ENCODE data around the gene RHOT2.
A peak's percentile ranks its signal among the peaks of the same experiment; 100 is the strongest.

RHOT2 gene

DNA sequence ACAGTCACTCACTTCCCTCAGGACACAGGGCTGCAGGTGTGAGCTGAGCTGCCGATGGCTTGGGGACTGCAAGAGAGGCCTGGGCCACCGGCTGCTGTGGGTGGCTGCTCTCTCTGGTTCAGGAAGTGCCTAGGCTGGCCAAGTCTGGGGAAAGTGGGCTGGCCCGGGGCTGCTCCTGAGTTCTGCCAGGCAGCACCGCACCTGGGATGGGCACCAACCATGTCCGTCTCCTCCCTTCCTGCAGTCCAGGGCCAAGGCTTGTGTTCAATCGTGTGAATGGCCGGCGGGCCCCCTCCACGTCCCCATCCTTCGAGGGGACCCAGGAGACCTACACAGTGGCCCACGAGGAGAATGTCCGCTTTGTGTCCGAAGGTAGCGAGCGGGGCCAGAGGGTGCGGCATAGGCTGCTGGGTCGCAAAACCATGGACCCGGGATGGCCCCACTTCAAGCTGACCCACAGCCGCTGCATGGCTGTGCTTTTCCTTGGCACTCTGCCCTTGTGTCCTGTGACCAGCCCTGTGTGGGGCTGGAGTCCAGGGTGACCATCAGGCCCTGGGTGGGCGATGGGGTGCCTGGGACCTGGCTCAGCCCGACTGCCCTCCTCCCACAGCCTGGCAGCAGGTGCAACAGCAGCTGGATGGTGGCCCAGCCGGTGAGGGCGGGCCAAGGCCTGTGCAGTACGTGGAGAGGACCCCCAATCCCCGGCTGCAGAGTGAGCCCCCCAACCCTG, 20.6 kb upstream of the RHOT2 start:
- DNase-seq (ENCODE audit: low read depth, low spot score), result no peak

DNA sequence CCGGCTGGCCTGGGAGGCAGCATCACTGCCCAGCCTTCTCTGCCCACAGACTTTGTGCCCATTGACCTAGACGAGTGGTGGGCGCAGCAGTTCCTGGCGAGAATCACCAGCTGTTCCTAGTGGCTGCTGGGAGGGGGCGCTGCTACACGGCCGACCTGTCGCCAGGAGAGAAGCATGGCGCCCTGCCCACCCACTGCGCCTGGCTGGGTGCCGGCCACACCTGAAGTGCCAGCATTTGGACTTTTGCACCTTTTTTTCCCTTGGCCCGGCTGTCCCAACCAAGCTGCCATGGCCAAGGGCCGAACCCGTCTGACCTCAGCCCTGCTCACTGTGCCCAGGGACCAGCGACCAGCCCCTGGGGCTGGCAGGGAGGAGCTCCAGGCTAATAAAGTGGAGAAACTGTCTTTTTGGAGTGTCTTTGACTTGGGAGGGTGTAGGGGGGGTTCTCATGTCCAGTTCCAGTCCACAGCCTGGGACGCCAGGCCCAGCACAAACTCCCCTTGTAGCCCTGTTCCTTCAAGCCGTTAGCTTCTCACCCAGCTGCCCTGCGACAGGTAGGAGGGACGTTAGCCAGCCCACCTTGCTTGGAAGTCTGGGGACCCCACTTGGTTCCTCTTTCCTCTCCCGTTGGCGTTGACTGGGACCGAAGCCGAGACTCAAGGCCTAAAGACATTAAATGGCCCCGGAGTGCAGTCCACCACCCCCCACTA, 19.7 kb upstream of the RHOT2 start:
- no peak for DNase-seq (ENCODE audit: low read depth, low spot score)

DNA sequence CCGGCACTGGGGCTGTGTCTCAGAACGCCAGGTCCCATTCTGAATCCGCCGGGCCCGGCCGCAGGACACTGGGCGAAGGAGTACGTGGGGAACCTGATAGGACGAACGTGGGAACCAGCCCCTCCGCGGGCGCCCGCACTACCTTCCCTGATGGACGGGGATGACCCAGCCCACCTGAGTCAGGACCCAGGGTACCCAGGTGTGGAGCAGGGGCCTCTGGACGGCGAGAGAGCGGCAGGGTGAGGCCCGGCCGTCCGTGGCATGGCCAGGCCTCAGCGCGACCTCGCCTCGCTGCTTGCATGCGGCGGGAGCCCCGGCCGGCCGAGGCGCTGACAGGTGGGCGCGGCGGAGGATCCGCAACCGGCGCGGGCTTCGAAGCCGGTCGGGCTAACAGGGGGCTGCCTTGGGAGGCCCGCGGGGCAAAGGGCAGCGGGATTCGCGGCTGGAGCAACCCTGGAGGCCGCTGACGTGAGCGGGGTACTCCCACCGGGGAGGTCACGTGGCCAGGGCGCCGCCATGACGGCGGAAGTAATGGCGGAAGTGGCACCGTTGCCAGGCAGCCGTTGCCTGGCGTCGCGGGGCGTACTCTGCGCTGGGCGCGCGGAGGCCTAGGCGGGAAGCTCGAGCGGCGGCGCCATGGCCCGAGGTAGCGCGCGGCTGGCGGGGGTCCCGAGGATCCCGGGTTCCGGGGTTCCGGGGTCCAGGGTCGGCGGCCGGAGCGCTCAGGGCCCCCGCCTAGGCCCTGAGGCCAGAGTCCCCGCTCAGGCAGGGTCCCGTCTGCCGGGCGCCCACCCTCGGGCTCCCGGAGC, 18.9 kb upstream of the RHOT2 start, which contains the start of gene WDR90:
Gene WDR90 (plus strand): TSS at position 585 of the 809 bp plus-strand sequence. CDS start 52 bp downstream, at position 637.
- peak; percentile 59 for DNase-seq (ENCODE audit: low read depth, low spot score)

DNA sequence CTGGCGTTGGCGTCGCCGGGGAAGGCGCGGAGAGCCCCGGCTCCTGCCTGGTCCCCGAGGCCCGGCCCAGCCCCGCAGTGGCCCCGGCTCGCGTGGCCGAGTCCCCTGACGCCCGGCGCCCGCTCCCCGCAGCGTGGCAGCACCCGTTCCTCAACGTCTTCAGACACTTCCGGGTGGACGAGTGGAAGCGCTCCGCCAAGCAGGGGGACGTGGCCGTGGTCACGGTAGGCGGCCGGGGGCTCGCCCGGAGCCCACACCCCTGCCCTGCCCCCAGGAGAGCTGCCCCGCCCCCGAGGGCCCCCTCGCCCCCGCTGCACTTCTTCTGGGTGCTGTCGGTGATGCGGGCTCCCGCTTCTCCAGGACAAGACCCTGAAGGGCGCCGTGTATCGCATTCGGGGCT, 18.3 kb upstream of the RHOT2 start:
- DNase-seq (ENCODE audit: low read depth, low spot score), result no peak

DNA sequence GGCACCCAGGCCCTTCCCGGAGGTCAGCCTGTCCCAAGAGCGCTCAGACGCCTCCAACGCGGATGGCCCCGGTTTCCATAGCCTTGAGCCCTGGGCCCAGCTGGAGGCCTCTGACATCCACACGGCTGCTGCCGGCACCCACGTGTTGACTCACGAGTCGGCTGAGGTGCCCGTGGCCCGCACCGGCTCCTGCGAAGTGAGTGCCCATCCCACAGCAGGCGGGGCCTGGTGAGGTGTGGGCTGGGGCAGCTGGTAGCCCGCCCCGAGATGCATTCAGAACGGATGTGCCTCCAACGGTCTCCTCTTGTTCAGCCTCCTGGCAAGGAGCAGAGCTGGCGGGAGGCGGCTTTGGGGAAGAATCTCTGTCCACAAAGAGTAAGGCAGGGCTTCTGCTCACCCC, 16.1 kb upstream of the RHOT2 start:
- no peak for DNase-seq (ENCODE audit: low read depth, low spot score)

DNA sequence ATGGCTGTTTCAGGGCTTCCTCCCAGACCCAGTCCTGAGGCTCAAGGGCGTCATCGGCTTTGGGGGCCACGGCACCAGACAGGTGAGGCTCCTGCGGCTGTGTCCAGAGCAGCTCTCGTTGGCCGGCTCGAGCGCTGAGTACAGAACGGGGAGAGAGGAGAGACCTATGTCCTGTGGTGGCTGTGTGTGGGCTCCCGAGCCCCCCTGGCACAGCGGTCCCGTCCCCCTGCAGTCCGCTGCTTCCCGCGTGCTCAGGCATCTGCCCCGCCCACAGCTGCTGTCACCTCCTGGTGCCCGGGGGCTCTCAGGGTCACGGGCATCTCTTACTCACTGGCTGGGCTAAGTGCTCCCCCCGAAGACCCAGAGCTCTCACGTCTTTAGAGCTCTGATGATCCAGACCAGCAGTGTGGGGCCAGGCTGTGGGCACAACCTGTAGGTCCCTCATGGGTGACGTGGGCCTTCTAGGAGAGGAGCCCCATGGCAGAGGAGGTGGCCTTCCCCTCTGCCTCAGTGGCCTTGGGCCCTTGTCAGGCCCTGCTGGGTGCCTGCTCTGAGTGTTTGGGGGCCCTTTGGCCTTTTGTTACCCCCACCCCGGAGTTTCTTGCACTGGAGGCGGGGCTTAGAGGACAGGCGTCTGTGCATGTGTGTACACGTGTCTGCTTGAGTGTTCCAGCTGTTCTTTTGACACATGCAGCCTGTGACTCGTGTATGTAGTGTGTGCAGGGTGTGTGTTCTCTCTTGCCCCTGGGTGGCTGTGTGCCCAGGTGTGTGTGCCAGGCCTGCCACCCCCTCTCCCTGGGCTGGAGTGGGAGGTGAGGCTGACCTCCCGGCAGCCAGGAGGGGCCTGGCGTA, 15.3 kb upstream of the RHOT2 start:
- DNase-seq (ENCODE audit: low read depth, low spot score), result no peak

DNA sequence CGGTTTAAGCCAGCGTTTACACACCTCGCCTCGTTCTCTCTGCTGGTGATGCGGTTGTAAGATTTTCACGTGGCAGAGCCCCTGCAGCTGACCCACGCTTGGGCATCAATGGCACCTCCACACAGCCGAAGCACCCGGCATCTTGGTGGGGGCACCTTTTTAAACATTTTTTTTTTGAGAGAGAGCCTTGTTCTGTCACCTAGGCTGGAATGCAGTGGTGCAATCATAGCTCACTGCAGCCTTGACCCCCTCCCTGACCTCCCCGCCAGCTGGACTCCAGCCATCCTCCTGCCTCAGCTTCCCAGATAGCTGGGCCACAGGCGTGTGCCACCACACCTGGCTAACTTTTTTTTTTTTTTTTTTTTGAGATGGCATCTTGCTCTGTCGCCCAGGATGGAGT, 13.9 kb upstream of the RHOT2 start:
- no peak for DNase-seq (ENCODE audit: low read depth, low spot score)

DNA sequence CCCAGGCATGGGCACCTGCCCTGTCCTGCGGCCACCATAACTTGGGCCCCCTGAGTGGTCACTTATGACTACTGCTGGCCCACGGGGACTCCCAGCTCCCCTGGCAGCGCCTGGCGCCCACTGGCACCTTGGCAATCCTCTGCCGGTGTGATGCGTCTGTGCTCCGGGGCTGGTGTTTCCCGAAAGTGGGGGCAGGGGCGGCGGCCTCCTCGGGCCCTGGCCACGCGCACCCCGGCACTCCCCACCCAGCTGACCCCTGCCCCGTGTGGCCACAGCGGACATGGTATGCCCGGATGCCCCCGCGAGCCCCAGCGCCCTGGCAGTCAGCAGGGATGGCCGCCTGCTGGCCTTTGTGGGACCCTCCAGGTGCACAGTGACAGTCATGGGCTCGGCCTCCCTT, 10.4 kb upstream of the RHOT2 start:
- DNase-seq (ENCODE audit: low read depth, low spot score), result no peak

DNA sequence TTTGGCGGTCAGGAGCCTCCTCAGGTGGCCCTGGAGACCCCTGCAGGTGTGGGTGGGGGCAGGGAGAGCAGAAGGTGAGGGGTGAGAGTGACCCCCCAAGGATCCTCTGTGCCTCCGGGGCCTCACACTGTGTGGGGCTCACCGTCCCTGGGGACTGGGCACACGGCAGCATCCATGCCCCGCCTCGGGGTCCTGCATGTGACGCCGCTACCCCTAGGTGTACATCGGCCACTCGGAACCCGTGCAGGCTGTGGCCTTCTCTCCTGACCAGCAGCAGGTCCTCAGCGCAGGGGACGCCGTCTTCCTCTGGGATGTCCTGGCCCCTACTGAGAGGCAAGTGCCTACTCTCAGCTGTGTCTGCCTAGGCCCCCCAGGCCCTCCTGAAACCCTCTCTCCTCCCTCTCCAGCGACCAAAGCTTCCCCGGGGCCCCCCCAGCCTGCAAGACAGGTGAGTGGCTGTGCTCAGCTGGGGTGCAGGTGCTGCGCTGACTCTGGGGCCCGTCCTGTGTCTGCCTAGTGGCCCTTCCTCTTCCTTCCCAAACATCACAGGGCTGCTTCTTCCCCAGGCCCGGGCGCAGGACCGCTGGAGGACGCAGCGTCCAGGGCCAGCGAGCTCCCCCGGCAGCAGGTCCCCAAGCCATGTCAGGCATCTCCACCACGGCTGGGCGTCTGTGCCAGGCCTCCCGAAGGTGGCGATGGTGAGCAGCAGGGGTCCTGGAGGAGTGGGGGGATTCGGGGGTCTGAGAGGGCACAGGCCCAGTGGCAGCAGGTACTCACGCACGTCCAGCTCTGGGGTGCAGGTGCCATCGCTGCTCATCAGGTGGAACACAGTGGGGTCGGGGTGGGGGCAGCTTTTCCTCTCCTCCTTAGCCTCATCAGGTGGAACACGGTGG, 9.0 kb upstream of the RHOT2 start:
- no peak for DNase-seq (ENCODE audit: low read depth, low spot score)

DNA sequence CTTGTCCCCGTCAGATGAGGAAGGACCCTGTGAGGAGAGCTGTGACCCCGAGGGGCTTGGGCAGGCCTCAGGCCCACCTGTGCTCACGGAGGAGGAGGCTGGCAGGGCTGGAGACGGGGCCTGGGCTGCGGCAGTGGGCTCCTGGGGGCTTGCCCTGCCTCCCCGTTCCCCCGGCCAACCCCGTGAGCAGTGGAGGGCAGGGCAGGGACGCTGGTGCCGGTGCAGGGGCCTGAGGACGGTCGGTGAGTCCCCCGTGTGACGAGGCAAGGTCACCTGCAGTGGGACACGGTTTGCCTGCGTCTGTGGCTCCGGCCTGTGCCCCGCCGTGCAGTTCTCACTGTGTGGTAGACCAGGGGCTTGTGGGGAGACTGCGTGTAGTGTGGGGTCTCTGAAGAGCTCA, 8.3 kb upstream of the RHOT2 start:
- no peak for DNase-seq (ENCODE audit: low read depth, low spot score)

DNA sequence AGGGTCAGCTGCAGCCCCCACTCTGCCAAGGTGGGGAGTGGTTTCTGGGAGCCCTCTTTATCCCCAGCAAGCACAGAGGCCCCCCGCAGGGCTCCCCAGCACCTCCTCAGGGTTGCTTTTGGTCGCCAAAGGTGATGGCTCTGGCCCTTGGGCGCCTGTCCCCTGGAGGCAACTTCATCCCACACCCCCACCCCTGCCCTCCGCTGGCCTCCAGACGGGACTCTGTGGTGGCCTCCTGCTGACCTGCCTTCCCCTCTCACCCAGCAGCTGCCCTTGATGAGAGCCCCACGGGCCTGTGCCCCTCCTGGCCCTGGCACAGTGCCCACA, 7.8 kb upstream of the RHOT2 start:
- no peak for DNase-seq (ENCODE audit: low read depth, low spot score)

DNA sequence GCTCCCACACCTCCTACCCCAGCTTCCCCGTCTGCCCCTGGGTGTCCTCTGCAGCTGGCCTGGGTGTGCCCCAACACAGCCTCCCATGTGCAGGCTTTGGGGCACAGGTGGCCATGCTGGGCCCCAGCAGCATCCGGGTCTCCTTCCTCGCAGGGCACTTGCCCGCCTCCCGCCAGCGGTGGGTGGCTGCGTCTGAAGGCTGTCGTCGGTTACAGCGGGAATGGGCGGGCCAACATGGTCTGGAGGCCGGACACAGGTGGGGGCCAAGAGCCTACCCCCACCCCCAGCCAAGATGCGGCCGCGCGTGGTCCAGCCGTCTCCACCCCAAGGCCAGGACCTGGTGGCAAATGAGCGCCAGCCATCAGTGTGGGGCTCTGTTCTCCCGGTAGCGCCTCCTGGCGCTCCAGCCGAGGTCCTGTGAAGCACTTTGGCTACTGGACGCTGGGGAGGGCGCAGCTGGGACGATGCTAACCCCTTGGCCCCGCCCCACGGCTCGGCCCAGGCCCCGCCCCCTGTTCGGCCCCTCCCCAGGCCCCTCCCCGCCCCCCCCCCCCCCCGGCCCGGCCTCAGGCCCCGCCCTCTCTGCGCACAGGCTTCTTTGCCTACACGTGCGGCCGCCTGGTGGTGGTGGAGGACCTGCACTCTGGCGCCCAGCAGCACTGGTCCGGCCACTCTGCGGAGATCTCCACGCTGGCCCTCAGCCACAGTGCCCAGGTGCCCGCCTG, 7.3 kb upstream of the RHOT2 start:
- DNase-seq (ENCODE audit: low read depth, low spot score), result no peak

DNA sequence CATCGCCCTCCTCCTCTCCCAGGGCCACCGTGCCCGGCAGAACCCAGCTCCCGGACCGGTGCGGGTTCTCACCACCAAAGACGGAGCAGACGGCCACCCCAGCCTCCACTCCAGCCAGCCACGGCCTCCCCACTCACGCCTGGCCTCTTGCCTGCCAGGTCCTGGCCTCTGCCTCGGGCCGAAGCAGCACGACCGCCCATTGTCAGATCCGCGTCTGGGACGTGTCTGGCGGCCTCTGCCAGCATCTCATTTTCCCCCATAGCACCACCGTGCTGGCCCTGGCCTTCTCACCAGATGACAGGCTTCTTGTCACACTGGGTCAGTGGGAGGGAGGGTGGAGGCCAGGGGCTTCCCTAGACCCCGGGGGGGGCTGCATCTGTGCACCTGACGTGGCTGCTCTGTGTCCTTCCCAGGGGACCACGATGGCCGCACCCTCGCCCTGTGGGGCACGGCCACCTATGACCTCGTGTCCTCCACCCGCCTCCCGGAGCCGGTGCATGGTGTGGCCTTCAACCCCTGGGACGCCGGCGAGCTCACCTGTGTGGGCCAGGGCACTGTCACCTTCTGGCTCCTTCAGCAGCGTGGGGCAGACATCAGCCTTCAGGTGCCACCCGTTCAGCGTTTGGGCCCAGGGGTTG, 6.6 kb upstream of the RHOT2 start:
- DNase-seq (ENCODE audit: low read depth, low spot score), result no peak

DNA sequence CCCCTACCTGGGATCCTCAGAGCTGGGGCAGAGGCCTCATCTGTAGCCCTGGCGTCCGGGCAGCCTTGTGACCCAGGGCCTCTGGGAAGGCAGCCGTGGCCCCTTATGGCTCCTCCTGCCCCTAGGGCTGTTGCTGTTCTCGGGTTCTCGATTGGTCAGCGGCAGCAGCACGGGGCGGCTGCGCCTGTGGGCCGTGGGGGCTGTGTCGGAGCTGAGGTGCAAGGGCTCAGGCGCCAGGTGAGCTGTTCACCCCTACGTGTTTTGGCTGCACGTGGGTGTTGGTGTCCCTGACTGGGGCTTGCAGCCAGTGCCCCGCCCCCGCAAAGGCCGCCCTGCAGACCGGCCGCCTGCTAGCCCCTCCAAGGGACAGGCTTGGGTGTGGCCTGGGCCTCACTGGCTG, 5.8 kb upstream of the RHOT2 start:
- DNase-seq (ENCODE audit: low read depth, low spot score), result no peak

DNA sequence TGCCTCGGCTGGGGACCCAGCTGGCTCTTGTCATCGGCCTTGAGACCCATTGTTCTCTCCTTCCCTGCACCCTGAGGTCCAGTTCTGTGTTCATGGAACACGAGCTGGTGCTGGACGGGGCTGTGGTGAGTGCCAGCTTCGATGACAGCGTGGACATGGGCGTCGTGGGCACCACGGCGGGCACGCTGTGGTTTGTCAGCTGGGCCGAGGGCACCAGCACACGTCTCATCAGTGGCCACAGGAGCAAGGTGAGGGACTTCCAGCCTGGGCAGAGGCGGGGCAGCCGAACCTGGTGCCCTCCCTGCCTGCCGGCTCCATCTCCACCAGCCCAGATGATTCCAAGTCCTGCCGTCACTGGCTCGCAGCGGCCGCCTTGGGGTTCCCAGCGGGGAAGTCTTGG, 5.3 kb upstream of the RHOT2 start:
- no peak for DNase-seq (ENCODE audit: low read depth, low spot score)

DNA sequence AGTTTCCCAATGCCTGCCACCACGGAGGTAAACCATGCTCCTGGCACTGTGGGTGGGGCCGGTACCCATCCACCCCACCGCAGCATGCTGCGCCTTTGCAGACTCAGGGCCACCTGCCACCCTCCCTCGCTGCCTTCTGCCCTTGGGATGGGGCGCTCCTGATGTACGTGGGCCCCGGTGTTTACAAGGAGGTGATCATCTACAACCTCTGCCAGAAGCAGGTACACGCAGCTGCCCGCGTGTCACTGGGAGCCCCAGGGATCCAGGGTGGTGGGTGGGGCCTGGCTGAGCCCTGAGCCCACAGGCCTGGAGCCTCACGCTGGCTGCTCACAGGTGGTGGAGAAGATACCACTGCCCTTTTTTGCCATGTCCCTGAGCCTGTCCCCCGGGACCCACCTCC, 1.4 kb upstream of the RHOT2 start:
- no peak for DNase-seq (ENCODE audit: low read depth, low spot score)

DNA sequence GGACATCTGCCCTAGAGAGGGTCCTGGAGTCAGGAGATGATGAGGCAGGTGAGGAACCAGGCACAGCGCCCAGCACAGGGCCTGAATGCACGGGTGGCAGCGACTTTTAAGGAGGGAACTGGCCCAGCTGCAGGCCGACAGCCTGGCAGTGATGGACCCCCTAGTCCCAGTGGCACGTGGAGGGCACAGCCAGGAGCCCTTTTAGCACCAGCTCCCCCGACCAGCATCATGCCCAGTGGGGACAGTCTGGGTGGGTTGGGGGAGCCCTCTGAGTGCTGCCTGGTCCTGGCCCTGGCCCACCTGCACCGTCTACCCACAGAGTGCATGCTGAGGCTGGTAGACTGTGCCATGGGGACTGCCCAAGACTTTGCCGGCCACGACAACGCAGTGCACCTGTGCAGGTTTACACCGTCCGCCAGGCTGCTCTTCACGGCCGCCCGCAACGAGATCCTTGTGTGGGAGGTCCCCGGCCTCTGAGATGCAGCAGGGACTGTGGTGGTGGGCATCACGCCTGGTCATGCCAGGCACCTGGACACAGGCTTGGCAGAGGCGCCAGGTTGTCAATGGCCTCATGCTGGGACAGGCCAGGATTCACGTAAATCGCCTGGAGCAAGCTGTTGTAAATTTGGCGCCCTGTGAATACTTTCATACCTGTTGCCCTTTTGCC, 686 bp upstream of the RHOT2 start:
- DNase-seq (ENCODE audit: low read depth, low spot score), result no peak

DNA sequence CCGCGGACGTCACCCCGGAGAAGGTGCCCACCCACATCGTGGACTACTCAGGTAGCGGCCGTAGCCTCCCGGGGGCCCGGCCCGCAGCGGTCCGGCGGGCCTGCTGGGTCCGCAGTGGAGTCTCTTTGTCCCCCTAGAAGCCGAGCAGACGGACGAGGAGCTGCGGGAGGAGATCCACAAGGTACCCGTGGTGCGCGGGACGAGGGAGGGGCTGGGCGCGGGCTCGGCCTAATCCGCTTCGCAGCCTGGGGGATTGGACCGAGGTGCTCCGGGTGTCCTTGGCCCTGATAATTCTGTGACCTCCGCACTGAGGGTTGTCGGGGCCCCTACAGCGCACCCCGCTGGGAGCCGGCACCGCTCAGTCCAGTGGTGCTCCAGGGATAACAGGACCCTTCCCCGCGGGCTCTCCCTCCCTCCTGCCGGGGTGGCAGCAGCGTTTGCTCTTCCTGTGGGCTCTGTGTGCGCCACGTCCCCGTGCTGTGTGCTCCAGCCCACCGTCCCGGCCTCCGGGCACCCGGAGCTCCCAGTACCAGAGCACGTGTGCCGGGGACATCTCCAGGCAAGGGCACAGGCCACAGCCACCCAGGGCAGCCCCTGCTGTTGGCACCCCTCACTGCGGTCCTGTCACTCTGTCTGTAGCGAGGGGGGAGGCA, 713 bp downstream of the RHOT2 start:
- no peak for DNase-seq (ENCODE audit: low read depth, low spot score)

DNA sequence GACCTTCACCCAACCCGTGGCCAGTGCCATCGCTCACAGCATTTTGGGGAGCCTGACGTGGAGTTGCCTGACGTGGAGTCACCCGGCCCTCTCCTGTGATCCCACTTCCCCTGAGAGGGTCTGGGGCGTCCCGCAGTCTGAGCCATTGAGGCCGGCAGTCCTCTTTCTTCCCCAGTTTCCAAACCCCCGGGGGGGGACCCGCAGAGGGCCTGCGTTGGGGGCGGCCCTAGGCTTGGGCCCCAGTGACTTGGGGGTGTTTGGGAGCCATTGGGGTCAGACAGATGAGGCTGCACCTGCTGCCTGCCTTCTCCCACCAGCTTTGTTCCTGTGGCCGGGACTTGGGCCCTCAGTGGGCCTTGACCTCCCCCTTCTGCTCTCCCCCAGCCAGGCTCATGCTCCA, 1.7 kb downstream of the RHOT2 start:
- no peak for DNase-seq (ENCODE audit: low read depth, low spot score)
